ENCODE measurements around the gene PDPK1.
"Not testable (repeated sequence)": the region's sequence is repeated elsewhere in the genome, so short reads cannot be mapped to it uniquely, and the experiment has no call there.

Gene PDPK1

DNA sequence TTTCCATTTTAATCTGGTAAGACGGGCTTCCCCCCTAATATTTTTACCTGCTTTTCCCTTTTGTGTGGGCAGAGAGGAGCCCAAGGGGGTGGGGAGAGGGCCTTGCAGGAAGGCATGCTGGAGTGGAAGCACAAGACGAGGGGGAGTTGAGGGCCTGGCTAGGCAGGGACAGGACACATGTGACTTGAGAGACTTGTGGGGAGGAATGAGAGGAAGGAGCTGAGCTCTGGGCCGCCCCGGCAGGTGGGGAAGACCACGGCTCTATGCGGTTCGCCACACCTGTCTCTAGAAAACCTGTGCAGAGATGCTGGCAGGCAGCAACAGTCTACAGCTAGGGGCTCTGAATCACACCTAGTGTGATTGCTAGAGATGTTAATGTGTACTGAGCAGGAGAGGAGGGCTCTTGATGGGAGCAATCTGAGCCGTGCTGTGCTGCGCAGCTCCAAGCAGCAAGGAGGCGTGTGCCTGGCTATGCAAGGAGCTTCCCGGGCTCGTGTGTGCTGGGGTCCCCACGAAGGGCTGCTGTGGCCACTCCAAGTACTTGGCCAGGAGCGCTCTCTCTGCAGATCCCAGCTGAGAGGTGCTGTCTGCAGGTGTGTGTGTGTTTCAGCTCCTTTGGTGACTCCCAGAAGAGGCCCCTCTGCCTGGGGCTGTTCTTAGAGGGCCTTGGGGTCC is 50.2 kb downstream of the PDPK1 start:
- no peak for DNase-seq (ENCODE audit: low read depth)

DNA sequence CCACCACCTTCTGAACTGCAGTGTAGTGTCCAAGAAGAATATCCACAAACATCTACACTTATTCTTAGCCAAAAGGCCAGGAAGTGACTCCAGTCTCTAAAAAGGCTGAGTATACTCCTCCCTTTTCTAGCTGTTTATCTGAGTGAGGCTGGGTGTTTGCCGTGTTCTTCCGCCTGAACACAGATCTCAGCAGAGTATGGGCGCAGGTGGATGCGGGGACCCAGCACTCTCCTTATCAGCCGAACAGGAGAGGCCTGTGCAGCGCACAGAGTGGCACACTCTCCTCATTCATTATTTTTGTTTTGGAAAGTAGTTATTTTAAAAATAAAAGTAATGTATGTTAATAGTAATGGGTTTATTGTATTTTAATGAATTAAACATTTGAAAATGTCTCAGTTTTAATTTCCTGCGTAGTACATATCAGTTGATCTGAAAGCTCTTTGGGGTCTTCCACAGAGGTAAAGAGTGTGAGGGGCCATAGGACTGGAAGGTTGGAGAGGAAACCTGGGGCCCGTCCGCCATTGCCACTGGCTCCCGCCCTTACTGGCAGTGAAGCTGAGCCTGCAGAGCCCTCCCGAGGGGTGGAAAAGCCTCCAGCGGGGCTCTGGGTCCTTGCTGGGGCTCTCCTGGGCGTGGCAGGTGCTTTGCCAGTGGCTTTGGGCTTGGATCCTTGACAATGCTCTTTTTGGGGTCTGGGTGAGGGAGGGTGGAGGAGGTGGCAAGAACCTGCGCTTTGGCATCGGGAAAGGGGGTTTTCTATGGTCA is 53.8 kb downstream of the PDPK1 start:
- DNase-seq (ENCODE audit: low read depth): no peak

DNA sequence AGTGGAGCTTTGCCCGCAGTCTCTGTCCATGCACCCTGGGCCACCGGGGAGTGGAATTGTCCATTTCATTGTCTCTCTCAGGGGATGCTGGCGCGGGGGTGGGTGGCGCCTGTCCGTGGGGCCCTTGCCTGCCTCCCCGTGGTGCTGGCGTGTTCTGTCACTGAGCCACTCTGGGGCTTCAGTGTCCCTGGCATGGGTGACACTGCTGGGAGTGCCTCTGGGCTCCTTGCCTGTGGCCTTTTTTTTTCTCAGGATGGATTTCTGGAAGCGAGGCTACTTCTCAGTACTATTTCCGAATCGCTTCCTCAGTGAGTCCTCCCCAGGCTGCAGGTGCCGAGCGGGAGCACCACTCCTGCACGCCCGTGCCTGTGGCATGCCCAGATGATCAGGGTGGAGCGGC is 55.0 kb downstream of the PDPK1 start:
- DNase-seq (ENCODE audit: low read depth): no peak

DNA sequence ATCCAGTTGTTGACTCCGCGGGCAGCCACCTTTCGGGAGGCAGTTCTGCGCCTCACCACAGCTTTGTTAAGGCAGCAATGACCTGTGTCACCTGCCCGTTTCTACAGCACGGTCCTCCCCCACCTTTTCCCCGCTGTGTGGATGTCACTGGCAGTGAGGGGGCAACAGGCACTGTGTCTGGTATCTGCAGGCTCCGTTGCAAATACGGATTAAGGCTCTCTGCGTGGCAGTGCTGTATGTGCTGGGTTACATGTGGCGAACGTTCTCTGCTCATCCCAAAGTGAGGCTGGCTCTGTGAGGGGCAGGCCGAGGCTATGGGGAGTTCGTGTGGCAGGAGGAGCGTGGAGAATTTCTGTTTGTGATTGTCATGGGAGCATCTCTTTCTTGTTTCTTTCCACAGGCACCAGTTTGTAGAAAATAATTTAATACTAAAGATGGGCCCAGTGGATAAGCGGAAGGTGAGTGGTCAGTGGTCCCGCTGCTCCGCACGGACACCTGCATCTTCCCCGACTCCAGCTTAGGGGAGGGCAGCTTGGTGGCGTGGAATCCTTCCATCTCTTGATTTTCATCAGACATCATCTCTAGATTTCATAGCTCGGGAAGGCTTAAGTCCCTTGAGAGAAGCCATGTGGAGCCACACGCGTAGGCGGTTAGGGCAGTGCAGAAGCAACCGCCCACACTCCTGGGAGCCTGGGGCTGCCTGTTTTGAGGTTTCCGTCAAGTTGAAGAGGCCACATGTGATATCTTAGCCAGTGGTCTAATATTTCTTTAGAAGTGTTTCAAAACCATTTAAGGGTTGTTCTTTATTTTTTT is 57.8 kb downstream of the PDPK1 start:
- no peak for DNase-seq (ENCODE audit: low read depth)

- no peak for DNase-seq (ENCODE audit: low read depth)
These were observed 59.1 kb downstream of the PDPK1 start for GRCh38 chr16:2596747-2597559.

- DNase-seq (ENCODE audit: low read depth): no peak
These were observed 59.7 kb downstream of the PDPK1 start for GRCh38 chr16:2597560-2597902.

DNA sequence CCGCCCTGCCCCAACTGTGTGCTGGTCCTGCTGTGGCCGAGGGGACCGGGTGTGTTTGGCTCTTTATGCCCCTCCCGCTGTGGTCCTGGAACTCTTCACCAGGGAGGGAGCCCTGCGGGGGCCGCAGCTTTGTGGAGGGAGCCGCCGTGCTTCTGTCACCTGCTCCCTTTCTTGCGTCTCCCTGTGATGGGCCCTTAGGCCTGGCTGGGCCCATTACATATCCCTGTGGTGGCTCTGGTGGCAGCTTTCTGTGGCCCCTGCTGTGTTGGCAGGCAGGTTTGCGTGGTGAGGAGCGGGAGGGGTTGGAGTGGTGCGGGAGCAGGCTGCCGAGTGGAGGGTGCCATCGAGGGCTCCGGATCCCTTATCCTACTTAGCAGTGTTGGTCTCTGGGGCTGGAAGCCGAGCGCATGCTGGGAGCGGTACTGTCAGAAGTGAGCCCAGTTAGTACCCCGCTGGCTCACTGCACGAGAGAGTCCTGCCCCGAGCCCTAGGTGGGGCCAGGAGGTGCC is 60.4 kb downstream of the PDPK1 start:
- DNase-seq (ENCODE audit: low read depth): no peak

DNA sequence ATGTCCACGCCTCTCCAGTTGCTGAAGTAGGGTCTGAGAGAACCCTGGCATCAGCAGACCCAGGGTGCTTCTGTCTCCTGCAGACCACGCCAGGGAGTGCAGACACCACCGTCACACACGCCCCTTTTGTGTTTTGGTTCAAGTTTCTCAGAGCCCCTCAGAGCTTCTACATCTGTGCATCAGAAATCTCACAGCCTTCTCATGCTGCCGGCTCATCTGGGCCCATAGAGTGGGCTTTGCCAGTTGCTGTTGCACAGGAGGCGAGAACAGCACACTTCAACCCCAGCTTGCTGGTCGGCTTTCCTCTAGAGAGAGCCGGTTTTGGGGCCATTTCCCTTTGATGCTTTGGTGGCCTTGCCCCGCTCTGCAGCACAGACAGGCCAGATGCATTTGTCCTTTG is 60.9 kb downstream of the PDPK1 start:
- no peak for DNase-seq (ENCODE audit: low read depth)

DNA sequence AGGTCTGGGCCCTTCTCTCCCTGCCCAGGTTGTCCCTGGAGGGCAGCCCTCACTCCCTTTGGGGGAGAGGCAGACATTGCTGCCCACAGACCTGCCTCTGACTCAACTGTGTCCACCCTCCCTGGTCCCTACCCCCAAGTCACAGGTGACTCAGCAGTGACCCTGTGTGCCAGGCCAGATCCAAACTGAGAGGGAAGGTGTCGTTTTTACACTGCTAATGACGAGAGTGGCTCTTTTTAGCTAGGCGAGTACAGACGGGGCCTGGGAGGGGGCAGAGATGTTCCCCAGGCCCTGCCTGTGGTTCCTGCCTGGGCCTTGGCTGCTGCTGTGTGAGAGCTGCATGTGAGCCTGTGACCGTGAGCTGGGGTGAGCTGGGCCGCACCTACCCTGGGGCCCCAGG is 61.3 kb downstream of the PDPK1 start:
- not testable (repeated sequence) for DNase-seq (ENCODE audit: low read depth)

DNA sequence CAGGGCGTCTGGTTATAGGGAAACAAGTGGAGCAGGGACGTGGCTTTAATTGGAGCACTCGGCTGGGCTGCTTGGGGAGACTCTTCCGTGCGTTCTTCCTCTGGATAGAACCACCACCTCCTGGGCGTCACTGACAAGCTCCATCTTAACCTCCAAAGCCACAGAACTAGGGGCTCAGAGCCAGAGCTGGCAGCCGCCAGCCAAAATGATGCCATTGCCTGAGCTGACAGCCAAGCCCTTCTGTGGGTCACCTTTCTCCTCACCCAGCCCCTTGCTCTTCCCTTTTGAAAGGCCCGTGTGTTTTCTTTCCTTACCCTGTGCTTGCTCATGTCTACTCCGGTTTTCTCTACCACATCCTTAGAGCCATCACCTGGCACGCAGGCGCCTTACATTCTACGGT is 62.0 kb downstream of the PDPK1 start:
- DNase-seq (ENCODE audit: low read depth): not testable (repeated sequence)

DNA sequence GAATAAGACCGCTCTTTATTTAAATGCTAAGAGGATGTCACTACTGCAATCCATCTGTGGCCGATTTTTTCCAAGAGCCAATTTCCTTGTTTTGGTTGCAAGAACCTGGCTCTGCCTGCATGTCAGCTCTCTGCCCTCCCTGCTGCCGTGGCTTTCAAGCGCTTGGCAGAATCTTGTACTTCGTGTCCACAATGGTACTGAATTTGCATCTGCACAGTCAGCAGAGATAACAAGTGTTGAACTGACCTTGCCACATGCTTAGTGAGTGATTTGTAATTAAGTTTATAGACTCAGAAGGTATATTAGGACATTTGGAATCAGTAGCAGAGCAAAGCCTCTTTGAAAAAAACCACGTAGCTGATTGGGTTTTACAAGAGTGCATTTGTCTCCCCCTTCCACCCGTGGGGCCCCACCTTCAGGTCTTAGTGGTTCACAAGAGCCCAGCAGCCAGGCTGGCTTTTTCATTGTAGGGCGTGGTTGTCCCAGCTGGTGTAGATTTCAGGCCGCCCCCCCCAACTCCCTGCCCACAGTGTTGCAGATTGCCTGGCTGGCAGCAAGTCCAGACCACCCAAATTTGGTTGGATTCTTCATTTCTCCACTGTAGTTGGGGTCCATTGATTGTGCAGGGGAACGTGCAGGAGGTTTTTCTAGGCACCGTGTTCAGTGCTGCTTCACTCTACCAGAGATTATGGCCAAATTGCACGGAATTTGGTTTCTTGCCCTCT is 63.6 kb downstream of the PDPK1 start:
- DNase-seq (ENCODE audit: low read depth): not testable (repeated sequence)

- not testable (repeated sequence) for DNase-seq (ENCODE audit: low read depth)
These were observed 64.4 kb downstream of the PDPK1 start for GRCh38 chr16:2602175-2602574.

- peak; percentile 90 for DNase-seq (ENCODE audit: low read depth)
These were observed 65.6 kb downstream of the PDPK1 start for GRCh38 chr16:2603165-2604015.

- not testable (repeated sequence) for DNase-seq (ENCODE audit: low read depth)
These were observed 66.2 kb downstream of the PDPK1 start for GRCh38 chr16:2604016-2604369.

DNA sequence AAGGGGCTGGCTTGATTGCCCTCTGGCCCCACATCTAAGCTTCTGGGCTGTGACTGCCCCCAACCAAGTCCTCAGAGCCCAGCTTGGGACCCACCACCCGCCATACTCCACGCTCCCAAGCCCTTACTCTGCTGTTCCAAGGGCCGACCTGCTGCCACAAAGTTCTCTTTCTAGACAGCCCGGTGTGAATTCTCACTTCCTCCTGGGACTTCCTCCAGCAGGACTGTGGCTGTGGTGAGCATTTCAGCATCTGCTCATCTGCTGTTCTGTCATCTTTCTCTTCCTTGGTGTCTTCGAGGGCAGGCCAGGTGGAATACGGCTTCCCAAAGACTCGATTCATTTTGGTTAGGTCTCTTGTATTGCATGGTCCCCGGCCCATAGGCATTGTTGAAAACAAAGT is 69.0 kb downstream of the PDPK1 start:
- not testable (repeated sequence) for DNase-seq (ENCODE audit: low read depth)

GRCh38 chr16:2609345-2609744 is 71.5 kb downstream of the PDPK1 start:
- DNase-seq (ENCODE audit: low read depth): not testable (repeated sequence)

DNA sequence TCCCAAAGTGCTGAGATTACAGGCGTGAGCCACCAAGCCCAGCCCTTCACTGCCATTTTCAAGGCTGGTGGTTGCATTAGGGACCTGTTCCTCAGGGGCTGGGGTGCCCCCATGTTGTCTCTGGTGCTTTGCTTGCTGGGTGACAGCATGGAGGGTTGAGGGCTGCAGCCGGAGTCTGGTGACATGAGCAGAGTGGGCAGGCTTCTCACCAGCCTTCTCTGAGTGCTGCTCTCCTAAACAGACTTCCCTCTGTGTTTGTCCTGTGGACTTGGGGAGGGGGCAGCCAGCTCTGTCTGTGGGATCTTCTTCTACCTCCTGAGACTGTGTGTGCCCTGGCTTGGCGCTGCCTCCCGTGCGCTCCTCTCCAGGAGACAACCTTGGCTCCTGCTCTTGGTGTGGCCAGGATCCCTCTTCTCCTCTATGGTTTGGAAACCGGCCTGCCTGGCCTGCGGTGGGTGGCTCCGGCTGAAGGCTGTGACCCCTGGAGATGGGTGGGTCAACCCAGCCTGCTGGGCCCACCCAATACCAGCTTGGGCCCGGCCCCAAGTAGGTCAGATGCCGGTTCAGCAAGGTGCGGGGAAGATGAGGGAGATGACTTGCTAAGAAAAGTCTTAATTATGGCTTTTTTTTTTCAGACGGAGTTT is 72.1 kb downstream of the PDPK1 start:
- DNase-seq (ENCODE audit: low read depth): no peak

- no peak for DNase-seq (ENCODE audit: low read depth)
These were observed 73.1 kb downstream of the PDPK1 start for GRCh38 chr16:2610781-2611498.

GRCh38 chr16:2611499-2611862 is 73.7 kb downstream of the PDPK1 start:
- DNase-seq (ENCODE audit: low read depth): no peak
